HG03135 (cell line): Measurements from ENCODE around the gene SPC24.
A peak's percentile ranks its signal among the peaks of the same experiment; 100 is the strongest.

ENCODE experiments used
- ATAC-seq: cut with Tn5 transposase; IDR thresholded peaks from one replicate; pipeline ENCODE4 v1.9.1; 2021; ENCODE audit warnings: mild to moderate bottlenecking, moderate library complexity; ENCODE audit not compliant: unreplicated experiment

SPC24 gene

GRCh38 chr19:11155373-11156120 lies at the start of gene SPC24:
Gene SPC24, minus strand, starts transcription at chr19:11155782. Its CDS starts 6 bp downstream, at chr19:11155776.
- peak; percentile 93 for ATAC-seq

- no peak for ATAC-seq
Observed at GRCh38 chr19:11204943-11205349, 49.4 kb upstream of the SPC24 start.

- ATAC-seq, result no peak
Observed at GRCh38 chr19:11204076-11204602, 48.6 kb upstream of the SPC24 start.

- no peak for ATAC-seq
Observed at GRCh38 chr19:11203194-11204075, 47.9 kb upstream of the SPC24 start.

GRCh38 chr19:11202488-11203193 lies 47.1 kb upstream of the SPC24 start:
- ATAC-seq, result no peak

GRCh38 chr19:11201791-11202190 lies 46.2 kb upstream of the SPC24 start:
- ATAC-seq, result no peak

GRCh38 chr19:11200931-11201330 lies 45.3 kb upstream of the SPC24 start:
- ATAC-seq, result no peak

GRCh38 chr19:11200015-11200574 lies 44.5 kb upstream of the SPC24 start:
- no peak for ATAC-seq

- no peak for ATAC-seq
Observed at GRCh38 chr19:11199517-11199916, 43.9 kb upstream of the SPC24 start.

GRCh38 chr19:11198769-11199424 lies 43.3 kb upstream of the SPC24 start:
- ATAC-seq, result no peak

GRCh38 chr19:11198175-11198534 lies 42.6 kb upstream of the SPC24 start:
- ATAC-seq, result no peak

GRCh38 chr19:11197291-11198174 lies 42.0 kb upstream of the SPC24 start, which contains the start of gene KANK2:
Gene KANK2, minus strand, starts transcription at chr19:11197545. Its CDS starts 3,034 bp downstream, at chr19:11194511.
- peak; percentile 61 for ATAC-seq

- ATAC-seq, result no peak
Observed at GRCh38 chr19:11196406-11197287, 41.1 kb upstream of the SPC24 start.

GRCh38 chr19:11195681-11196080 lies 40.1 kb upstream of the SPC24 start:
- no peak for ATAC-seq

GRCh38 chr19:11194656-11195558 lies 39.3 kb upstream of the SPC24 start:
- ATAC-seq, result no peak

- ATAC-seq, result no peak
Observed at GRCh38 chr19:11194173-11194572, 38.6 kb upstream of the SPC24 start.
